HepG2 (cell line): ENCODE results near the gene LRP1B. TPM values are rescaled to one million over a fixed set of nuclear protein-coding genes. Genes with fewer than 3 reads are reported as not detected.

Experiments used
- ATAC-seq: fragments of 200-7000 bp; cut with Tn5 transposase; 3 replicates; pipeline ENCODE4 v1.9.1; 2020; ENCODE audit warnings: mild to moderate bottlenecking, moderate library complexity
- BruUV-seq: library from RNA; stranded (reverse); fragments of 400-500 nt; replicated peaks from 2 replicates; lab custom pipeline; 2021; lab: Mats Ljungman, UMichigan
- CTCF ChIA-PET: fragments of 300-600 bp; formaldehyde crosslinking; extraction: SDS; loops from one replicate; lab custom pipeline; 2021; ENCODE audit warnings: low total read pairs, inconsistent platforms, low intra/inter-chr PET ratio; lab: Yijun Ruan, JAX
- POLR2A ChIA-PET: fragments of 350-600 bp; sonication (Branson Sonifier 250); formaldehyde crosslinking; loops from one replicate; lab custom pipeline; 2020; ENCODE audit warnings: antibody characterized with exemption, inconsistent platforms; lab: Yijun Ruan, JAX
- DNase-seq: peaks from one replicate; pipeline ENCODE4 v3.0.0-alpha.2; 2015; ENCODE audit warnings: low spot score
- FAIRE-seq: peaks from 3 replicates; lab custom pipeline; 2011; peaks lifted over from hg19 to GRCh38; lab: Jason Lieb, UNC
- H2AFZ ChIP-seq: one replicate; pipeline ENCODE4 v1.6.1; 2011; ENCODE audit warnings: low read length, inconsistent platforms
- H3K27ac ChIP-seq: fragments of 300-600 bp; 3 replicates; pipeline ENCODE4 v1.8.0; 2011; ENCODE audit warnings: mixed run types, mild to moderate bottlenecking, mixed read lengths, low read length, inconsistent platforms; ENCODE audit not compliant: insufficient read depth; ENCODE audit errors: extremely low read length
- H3K27me3 ChIP-seq, 2 experiments: fragments of 200-600 bp in 1 of 2; 2 replicates in 1 of 2; 3 replicates in 1 of 2; pipeline versions ENCODE4 v1.6.0 to v1.8.0; 2011; ENCODE audit warnings: low read length in 2 of 2, mild to moderate bottlenecking in 2 of 2, moderate library complexity in 2 of 2, inconsistent platforms in 1 of 2; ENCODE audit not compliant: insufficient read depth in 2 of 2, control insufficient read depth in 1 of 2
- H3K36me3 ChIP-seq, 2 experiments: fragments of 200-600 bp in 1 of 2; replicated peaks in 1 of 2; 2 replicates in 1 of 2; 3 replicates in 1 of 2; pipeline versions ENCODE4 v1.5.1 to v1.8.0; 2011; ENCODE audit warnings: low read length in 2 of 2, inconsistent platforms in 1 of 2; ENCODE audit not compliant: insufficient read depth in 2 of 2, control insufficient read depth in 1 of 2
- H3K4me1 ChIP-seq: 2 replicates; pipeline ENCODE4 v1.5.1; 2012; ENCODE audit warnings: low read length, inconsistent platforms; ENCODE audit not compliant: insufficient read depth
- H3K4me2 ChIP-seq: 2 replicates; pipeline ENCODE4 v1.6.0; 2011; ENCODE audit warnings: low read depth, low read length, inconsistent platforms
- H3K4me3 ChIP-seq, 3 experiments: fragments of 200-600 bp in 1 of 3; sonication (generic), shearing (Covaris generic) in 1 of 3; replicated peaks in 1 of 3; 2 replicates each; pipeline ENCODE4 v1.5.1; 2011 to 2016; ENCODE audit warnings: low read length in 3 of 3, inconsistent platforms in 2 of 3, low read depth in 2 of 3, mild to moderate bottlenecking in 2 of 3, control low read depth in 1 of 3, mixed read lengths in 1 of 3; ENCODE audit not compliant: insufficient read depth in 1 of 3
- H3K79me2 ChIP-seq: one replicate; pipeline ENCODE4 v1.6.1; 2011; ENCODE audit warnings: low read length, inconsistent platforms; ENCODE audit not compliant: insufficient read depth
- H3K9ac ChIP-seq: 2 replicates; pipeline ENCODE4 v1.6.0; 2011; ENCODE audit warnings: mild to moderate bottlenecking, low read depth, low read length, inconsistent platforms; ENCODE audit not compliant: insufficient read depth
- H3K9me3 ChIP-seq: 2 replicates; pipeline ENCODE4 v1.5.1; 2012; ENCODE audit warnings: mild to moderate bottlenecking, low read length
- H4K20me1 ChIP-seq: 2 replicates; pipeline ENCODE4 v1.6.0; 2011; ENCODE audit warnings: inconsistent platforms, mild to moderate bottlenecking, low read length, moderate library complexity; ENCODE audit not compliant: insufficient read depth
- EED ChIP-seq: sonication (generic); formaldehyde crosslinking; IDR thresholded peaks from 2 replicates; pipeline ENCODE4 v1.5.0; 2020; ENCODE audit warnings: mild to moderate bottlenecking, missing genetic modification reagents
- FOXA3 ChIP-seq: IDR thresholded peaks from 2 replicates; pipeline ENCODE4 v1.6.1; 2016; ENCODE audit warnings: missing genetic modification reagents, missing compliant biosample characterization
- FOXC1 ChIP-seq: sonication (generic); formaldehyde crosslinking; IDR thresholded peaks from 2 replicates; pipeline ENCODE4 v1.8.0; 2022; ENCODE audit warnings: mild to moderate bottlenecking, missing genetic modification reagents, borderline replicate concordance
- HNF4A ChIP-seq: sonication (generic); formaldehyde crosslinking; IDR thresholded peaks from 2 replicates; pipeline ENCODE4 v1.4.0; 2020; ENCODE audit warnings: missing genetic modification reagents
- HOXA9 ChIP-seq: sonication (generic); formaldehyde crosslinking; IDR thresholded peaks from 2 replicates; pipeline ENCODE4 v1.8.1; 2022; ENCODE audit warnings: missing genetic modification reagents, mild to moderate bottlenecking, moderate library complexity, borderline replicate concordance
- JDP2 ChIP-seq: sonication (generic); formaldehyde crosslinking; IDR thresholded peaks from 2 replicates; pipeline ENCODE4 v1.8.1; 2022; ENCODE audit warnings: missing genetic modification reagents, borderline replicate concordance
- SOX5 ChIP-seq: IDR thresholded peaks from 2 replicates; pipeline ENCODE4 v1.6.1; 2016; ENCODE audit warnings: borderline replicate concordance
- SRSF9 ChIP-seq: fragments of 200-400 bp; formaldehyde crosslinking; IDR thresholded peaks from 2 replicates; pipeline ENCODE4 v1.6.1; 2018; ENCODE audit warnings: borderline replicate concordance, mild to moderate bottlenecking, low read depth, low read length; ENCODE audit not compliant: insufficient read depth, poor library complexity, severe bottlenecking
- ZBTB21 ChIP-seq: sonication (generic); formaldehyde crosslinking; IDR thresholded peaks from 2 replicates; pipeline ENCODE4 v1.4.0; 2020; ENCODE audit warnings: missing genetic modification reagents
- ZNF20 ChIP-seq: sonication (generic); formaldehyde crosslinking; IDR thresholded peaks from 2 replicates; pipeline ENCODE4 v1.4.0; 2020; ENCODE audit warnings: mild to moderate bottlenecking, moderate library complexity, missing genetic modification reagents
- ZNF260 ChIP-seq: sonication (generic); formaldehyde crosslinking; IDR thresholded peaks from 2 replicates; pipeline ENCODE4 v1.4.0; 2020; ENCODE audit warnings: missing genetic modification reagents, low read depth, mild to moderate bottlenecking, borderline replicate concordance
- ZNF501 ChIP-seq: sonication (generic); formaldehyde crosslinking; IDR thresholded peaks from 2 replicates; pipeline ENCODE4 v1.5.1; 2020; ENCODE audit warnings: mild to moderate bottlenecking, moderate library complexity, missing genetic modification reagents
- ZNF670 ChIP-seq: sonication (generic); formaldehyde crosslinking; IDR thresholded peaks from 2 replicates; pipeline ENCODE4 v1.8.0; 2022; ENCODE audit warnings: mild to moderate bottlenecking, missing genetic modification reagents, borderline replicate concordance
- WGBS: methylation state at CpG from one replicate; pipeline ENCODE4 v1.1.6; 2017; ENCODE audit warnings: low lambda C conversion rate; 5-methylcytosine and 5-hydroxymethylcytosine counted together
- in situ Hi-C: cut with HindIII; loops from 2 replicates; pipeline ENCODE4 v1.10.0; 2017; ENCODE audit warnings: low pct_unique_long_range_greater_than_20kb; ENCODE audit not compliant: extremely low pct_ligation_motif_present
- intact Hi-C: fragments of 100-400 bp; cut with micrococcal nuclease; formaldehyde crosslinking; loops from one replicate; pipeline ENCODE4 v1.10.0; 2022; ENCODE audit not compliant: unreplicated experiment
- polyA plus RNA-seq, 8 experiments: library from polyadenylated mRNA; depleted of rRNA in 3 of 8; stranded (reverse) in 7 of 8; unstranded in 1 of 8; fragments of >200 nt; fragmentation: Illumina TruSeq in 4 of 8; extraction: Trizol in 4 of 8; gene quantifications; 2 replicates each; pipeline versions ENCODE4 v1.2.1 to v1.2.3, GENCODE V29; 2011 to 2016; ENCODE audit warnings: low read depth in 4 of 8, missing spikeins in 1 of 8, mixed read lengths in 1 of 8; ENCODE audit not compliant: insufficient read depth in 1 of 8
- total RNA-seq, 5 experiments: library from RNA; depleted of rRNA; stranded (reverse); fragments of >200 nt; fragmentation: Illumina TruSeq; extraction: Trizol; gene quantifications; 2 replicates each; pipeline ENCODE4 v1.2.3, GENCODE V29; 2016; ENCODE audit warnings: low read depth in 1 of 5
- TF ChIP-seq, protein P1 (sequence below): sonication (generic); formaldehyde crosslinking; IDR thresholded peaks from 2 replicates; pipeline ENCODE4 v1.4.0; 2020; ENCODE audit warnings: missing genetic modification reagents, mild to moderate bottlenecking, borderline replicate concordance
- TF ChIP-seq, protein P2 (sequence below): sonication (generic); formaldehyde crosslinking; IDR thresholded peaks from 2 replicates; pipeline ENCODE4 v1.8.0; 2022; ENCODE audit warnings: low read depth, missing genetic modification reagents
- TF ChIP-seq, protein P3 (sequence below): sonication (generic); formaldehyde crosslinking; IDR thresholded peaks from 2 replicates; pipeline ENCODE4 v1.8.1; 2022; ENCODE audit warnings: mild to moderate bottlenecking, missing genetic modification reagents

LRP1B gene
- total and polyA plus RNA-seq, 2 of the 13 experiments (the other 11 are each of a cell fraction or from before 2014, with no cell fraction given) = 0.04 TPM; not detected in 1

DNA sequence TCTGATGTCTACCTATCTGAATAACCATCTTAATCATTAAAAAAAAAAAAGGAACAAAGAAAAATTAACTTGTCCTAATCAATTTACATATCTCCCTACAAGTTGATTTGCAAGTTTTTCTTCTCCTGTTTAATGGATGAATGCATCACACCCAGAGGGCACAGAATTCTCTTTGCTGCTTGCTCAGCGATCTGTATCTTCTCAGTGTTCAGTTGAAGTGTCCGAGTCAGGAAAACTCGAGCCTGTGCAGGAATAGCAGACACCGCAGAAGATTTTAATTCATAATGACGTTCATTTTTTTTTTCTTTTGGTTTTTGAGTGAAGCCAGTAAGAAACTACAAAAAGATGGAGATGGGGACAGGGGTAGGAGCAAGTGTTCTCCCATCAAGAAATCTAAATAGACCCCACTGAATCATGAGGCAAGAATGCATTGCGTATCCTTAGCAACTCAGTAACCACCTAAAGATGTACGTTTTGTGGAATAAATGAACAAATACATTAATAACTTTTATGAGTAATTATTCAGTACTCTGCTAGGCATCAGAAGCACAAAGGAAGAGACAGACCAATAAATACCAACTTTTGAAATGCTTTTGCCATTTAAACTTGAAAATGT, 675.5 kb downstream of the LRP1B start:
- H4K20me1 ChIP-seq = no peaks in the 10 kb centered on the region
- no peak overlapping the region for H3K4me2 ChIP-seq
- no peak overlapping the region for H3K4me3 ChIP-seq
- BruUV-seq = no TSS peak
- no peaks in the 10 kb centered on the region for H3K9me3 ChIP-seq
- H3K79me2 ChIP-seq = no peaks in the 10 kb centered on the region
- no peak overlapping the region for H2AFZ ChIP-seq
- no peaks in the 10 kb centered on the region for H3K4me1 ChIP-seq
- intact Hi-C loops = no loop called here
- 9% methylated on average over 7 of the region's 7 CpGs for WGBS
- in situ Hi-C loops = no loop called here
- ChIA-PET POLR2A (no interaction called here), CTCF (no interaction called here)
- no peaks in the 10 kb centered on the region; a peak in 1 of 5 replicates for H3K27me3 ChIP-seq
- H3K9ac ChIP-seq = no peak overlapping the region
- DNase-seq (no peak), ATAC-seq (no peak), FAIRE-seq (no peak)
- H3K27ac ChIP-seq = no peak overlapping the region
- H3K36me3 ChIP-seq = no peaks in the 10 kb centered on the region
- TF ChIP-seq SOX5 (CRISPR knock-in tag) = no peak
- TF ChIP-seq HNF4A (CRISPR knock-in tag) = no peak
- TF ChIP-seq, protein P1, sequence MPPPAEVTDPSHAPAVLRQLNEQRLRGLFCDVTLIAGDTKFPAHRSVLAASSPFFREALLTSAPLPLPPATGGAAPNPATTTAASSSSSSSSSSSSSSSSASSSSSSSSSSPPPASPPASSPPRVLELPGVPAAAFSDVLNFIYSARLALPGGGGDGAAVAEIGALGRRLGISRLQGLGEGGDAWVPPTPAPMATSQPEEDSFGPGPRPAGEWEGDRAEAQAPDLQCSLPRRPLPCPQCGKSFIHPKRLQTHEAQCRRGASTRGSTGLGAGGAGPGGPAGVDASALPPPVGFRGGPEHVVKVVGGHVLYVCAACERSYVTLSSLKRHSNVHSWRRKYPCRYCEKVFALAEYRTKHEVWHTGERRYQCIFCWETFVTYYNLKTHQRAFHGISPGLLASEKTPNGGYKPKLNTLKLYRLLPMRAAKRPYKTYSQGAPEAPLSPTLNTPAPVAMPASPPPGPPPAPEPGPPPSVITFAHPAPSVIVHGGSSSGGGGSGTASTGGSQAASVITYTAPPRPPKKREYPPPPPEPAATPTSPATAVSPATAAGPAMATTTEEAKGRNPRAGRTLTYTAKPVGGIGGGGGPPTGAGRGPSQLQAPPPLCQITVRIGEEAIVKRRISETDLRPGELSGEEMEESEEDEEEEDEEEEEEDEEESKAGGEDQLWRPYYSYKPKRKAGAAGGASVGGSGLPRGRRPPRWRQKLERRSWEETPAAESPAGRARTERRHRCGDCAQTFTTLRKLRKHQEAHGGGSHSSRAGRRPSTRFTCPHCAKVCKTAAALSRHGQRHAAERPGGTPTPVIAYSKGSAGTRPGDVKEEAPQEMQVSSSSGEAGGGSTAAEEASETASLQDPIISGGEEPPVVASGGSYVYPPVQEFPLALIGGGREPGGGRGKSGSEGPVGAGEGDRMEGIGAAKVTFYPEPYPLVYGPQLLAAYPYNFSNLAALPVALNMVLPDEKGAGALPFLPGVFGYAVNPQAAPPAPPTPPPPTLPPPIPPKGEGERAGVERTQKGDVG (CRISPR knock-in tag) = no peak
- no peak for TF ChIP-seq ZNF260 (CRISPR knock-in tag)
- no peak for TF ChIP-seq ZNF670
- no peak for TF ChIP-seq HOXA9 (CRISPR knock-in tag)
- TF ChIP-seq FOXC1 (CRISPR knock-in tag) = no peak
- TF ChIP-seq JDP2 (CRISPR knock-in tag) = no peak
- no peak for TF ChIP-seq ZBTB21 (CRISPR knock-in tag)
- TF ChIP-seq, protein P2, sequence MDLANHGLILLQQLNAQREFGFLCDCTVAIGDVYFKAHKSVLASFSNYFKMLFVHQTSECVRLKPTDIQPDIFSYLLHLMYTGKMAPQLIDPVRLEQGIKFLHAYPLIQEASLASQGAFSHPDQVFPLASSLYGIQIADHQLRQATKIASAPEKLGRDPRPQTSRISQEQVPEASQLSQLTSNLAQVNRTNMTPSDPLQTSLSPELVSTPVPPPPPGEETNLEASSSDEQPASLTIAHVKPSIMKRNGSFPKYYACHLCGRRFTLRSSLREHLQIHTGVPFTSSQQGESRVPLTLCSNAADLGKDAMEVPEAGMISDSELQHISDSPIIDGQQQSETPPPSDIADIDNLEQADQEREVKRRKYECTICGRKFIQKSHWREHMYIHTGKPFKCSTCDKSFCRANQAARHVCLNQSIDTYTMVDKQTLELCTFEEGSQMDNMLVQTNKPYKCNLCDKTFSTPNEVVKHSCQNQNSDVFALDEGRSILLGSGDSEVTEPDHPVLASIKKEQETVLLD (CRISPR knock-in tag) = no peak
- TF ChIP-seq SRSF9 = no peak
- no peak for TF ChIP-seq ZNF501 (CRISPR knock-in tag)
- TF ChIP-seq, protein P3, sequence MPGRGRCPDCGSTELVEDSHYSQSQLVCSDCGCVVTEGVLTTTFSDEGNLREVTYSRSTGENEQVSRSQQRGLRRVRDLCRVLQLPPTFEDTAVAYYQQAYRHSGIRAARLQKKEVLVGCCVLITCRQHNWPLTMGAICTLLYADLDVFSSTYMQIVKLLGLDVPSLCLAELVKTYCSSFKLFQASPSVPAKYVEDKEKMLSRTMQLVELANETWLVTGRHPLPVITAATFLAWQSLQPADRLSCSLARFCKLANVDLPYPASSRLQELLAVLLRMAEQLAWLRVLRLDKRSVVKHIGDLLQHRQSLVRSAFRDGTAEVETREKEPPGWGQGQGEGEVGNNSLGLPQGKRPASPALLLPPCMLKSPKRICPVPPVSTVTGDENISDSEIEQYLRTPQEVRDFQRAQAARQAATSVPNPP (CRISPR knock-in tag) = no peak
- TF ChIP-seq EED = no peak
- TF ChIP-seq FOXA3 (CRISPR knock-in tag) = no peak
- TF ChIP-seq ZNF20 (CRISPR knock-in tag) = no peak
